A549 (cell line): ENCODE data around the gene GNE.

ENCODE experiments used
- CTCF ChIP-seq: fragments of >200 bp; sonication (Bioruptor Twin); formaldehyde crosslinking; IDR thresholded peaks from 3 replicates; pipeline ENCODE4 v1.5.1; 2016
- HOXB5 ChIP-seq: fragments of 250-450 bp; sonication (Bioruptor Pico); IDR thresholded peaks from 2 replicates; pipeline ENCODE4 v1.5.0; 2020; ENCODE audit warnings: mild to moderate bottlenecking, moderate library complexity
- JUNB ChIP-seq: fragments of >200 bp; sonication (Bioruptor Twin); formaldehyde crosslinking; IDR thresholded peaks from 2 replicates; pipeline ENCODE4 v1.6.1; 2016
- MAX ChIP-seq: IDR thresholded peaks from 2 replicates; pipeline ENCODE4 v1.6.1; 2012
- MAZ ChIP-seq: fragments of 150-350 bp; IDR thresholded peaks from 2 replicates; pipeline ENCODE4 v1.6.1; 2014; ENCODE audit warnings: antibody characterized with exemption, low read depth, low read length, borderline replicate concordance
- POLR2A ChIP-seq: IDR thresholded peaks from 2 replicates; pipeline ENCODE4 v1.6.1; 2012; ENCODE audit warnings: mild to moderate bottlenecking, low read length
- RAD21 ChIP-seq, 2 experiments: fragments of >200 bp in 1 of 2; sonication (Bioruptor Twin) in 1 of 2; formaldehyde crosslinking in 1 of 2; IDR thresholded peaks in 1 of 2; conservative IDR thresholded peaks in 1 of 2; 2 replicates in 1 of 2; 3 replicates in 1 of 2; pipeline ENCODE4 v1.6.1; 2012 to 2018; ENCODE audit warnings: inconsistent platforms in 1 of 2
- RFX5 ChIP-seq: fragments of 450-650 bp; IDR thresholded peaks from 2 replicates; pipeline ENCODE4 v1.7.1; 2014; ENCODE audit warnings: antibody characterized with exemption, mild to moderate bottlenecking, moderate library complexity
- USF2 ChIP-seq: fragments of 450-650 bp; IDR thresholded peaks from 2 replicates; pipeline ENCODE4 v1.6.1; 2014; ENCODE audit warnings: antibody characterized with exemption

GRCh38 chr9:36292641-36293040, 34.4 kb upstream of the GNE start:
- TF ChIP-seq RAD21 (conservative IDR thresholded peaks at IDR 0.05 in 1 of 2, IDR thresholded peaks at IDR 0.05 in 1 of 2) (no peak), HOXB5 (no peak), CTCF (no peak), POLR2A (no peak), JUNB (no peak), MAZ (no peak), MAX (no peak), USF2 (no peak), RFX5 (no peak)
